Activated T-cell treated with anti-CD3 and anti-CD28 coated beads for 48 hours (primary cell): ENCODE measurements around the gene HUS1B.
A peak's percentile ranks its signal among the peaks of the same experiment; 100 is the strongest.
"Not testable (repeated sequence)": the region's sequence is repeated elsewhere in the genome, so short reads cannot be mapped to it uniquely, and the experiment has no call there.

ENCODE experiments used
- DNase-seq: peaks from one replicate; pipeline ENCODE4 v3.0.0-alpha.2; 2020; ENCODE audit warnings: low read depth

The HUS1B gene

GRCh38 chr6:656460-657252, at the start of gene HUS1B:
HUS1B (minus strand) TSS chr6:657100; CDS start chr6:656944, 156 bp downstream.
- DNase-seq = no peak

DNA sequence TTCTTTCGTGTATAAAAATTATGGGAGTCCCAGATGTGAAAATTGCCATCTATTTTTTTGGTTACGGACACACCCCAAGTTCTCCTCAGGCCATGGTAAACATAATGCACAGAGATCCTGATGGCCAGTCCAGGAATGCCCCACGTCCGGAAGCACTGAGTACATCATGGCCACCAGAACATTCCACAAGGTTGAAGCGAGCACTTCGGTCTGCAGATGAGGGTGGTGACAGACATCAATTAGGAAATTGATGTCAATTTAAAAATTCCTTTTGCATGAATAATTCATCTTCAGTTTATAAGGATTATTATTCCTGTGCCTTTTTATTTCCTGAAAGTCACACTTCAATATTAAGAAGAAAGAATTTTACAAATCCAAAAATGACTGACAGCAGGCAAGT, 49.2 kb upstream of the HUS1B start:
- DNase-seq = no peak

GRCh38 chr6:705047-705446, 48.1 kb upstream of the HUS1B start:
- no peak for DNase-seq

DNA sequence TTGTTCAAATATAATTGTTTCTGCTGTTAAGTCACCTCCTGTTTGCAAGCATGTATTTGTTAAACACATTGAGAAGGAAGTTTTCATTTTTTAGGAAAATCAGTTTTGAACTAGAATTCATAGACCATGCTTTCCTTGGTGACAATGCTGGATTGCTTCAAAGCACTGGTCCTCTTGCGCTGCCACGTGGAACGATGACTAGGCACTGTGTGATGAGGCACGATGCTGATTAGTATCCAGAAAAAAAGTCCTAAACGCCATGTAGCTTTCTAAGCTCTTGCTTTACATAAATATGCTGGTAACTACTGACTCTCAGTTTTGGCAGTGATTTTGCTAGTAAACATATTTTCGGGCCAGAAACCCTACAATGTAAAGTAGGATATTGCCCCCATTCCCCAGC, 47.1 kb upstream of the HUS1B start:
- DNase-seq = no peak

- DNase-seq = no peak
Observed at GRCh38 chr6:703552-703951, 46.7 kb upstream of the HUS1B start.

DNA sequence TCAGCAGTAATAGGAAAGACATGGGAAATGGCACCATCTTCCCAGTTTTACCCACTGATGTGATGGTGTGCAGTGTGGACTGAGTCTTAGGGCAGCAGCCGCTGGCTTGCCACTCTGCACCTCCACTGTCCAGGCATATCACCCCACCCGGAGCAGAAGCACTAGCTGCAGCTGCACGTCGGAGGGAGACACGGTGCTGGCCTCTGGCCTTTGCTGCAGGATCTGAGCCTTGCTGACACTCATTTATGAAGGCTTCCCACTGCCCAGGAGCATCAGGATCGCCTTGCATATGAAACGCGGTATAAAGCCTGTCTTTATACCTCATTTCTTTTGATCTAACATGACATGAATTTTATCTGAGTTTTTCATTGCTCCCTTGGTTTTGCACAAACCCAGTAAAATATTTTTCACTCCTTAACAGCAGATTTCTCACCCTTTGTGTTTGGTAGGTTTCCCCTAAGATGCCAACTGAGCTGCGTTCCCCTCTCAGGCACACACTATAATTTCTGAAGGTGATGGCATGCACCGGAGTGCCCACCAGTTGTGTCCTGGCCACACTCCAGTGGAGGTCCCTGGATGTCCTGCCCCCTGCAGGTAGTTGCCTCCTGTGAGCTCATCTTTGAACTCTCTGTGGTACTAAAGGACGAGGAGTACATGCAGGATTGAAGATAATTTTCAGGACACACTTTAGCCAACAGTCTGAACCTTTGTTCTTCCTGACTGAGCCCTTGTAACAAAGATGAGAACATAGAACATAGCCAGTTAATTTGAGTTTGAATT, 45.0 kb upstream of the HUS1B start:
- DNase-seq = no peak

DNA sequence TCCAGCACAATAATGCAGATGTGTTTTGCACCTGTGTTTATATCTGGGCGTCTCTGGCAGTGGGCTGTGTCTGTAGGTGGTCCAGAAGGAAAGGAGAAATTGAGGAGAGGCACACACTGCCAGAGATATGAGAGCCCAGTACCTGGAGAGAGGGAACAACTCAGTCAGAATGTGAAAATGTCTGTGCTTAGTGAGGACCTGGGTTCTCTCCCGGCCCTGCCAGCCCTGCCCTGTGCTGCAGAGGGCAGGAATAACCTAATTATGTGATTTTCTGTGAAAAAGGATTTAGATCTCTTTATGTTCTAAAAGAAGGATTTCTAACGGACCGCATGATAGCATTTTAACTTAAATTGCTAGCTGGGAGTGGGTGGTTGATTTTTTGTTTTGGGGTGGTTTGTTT, 44.3 kb upstream of the HUS1B start:
- DNase-seq = no peak

DNA sequence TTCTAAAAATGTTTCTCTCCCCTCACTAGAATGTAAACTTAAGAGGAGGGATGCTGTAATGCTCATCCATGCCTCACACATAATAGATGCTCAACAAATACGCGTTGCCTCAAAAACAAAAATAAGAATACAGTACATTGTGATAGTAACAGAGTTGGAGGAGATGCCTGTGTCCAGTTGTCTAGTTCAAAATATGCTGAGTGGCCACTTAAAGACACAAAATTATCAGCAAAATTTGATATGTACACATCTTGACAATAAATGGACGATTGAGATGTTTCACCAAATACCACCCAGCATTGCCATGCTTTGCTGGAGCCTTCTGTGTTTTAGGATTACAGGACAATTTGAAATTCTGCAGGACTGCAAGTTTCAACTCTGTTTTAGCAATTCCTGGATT, 43.6 kb upstream of the HUS1B start:
- no peak for DNase-seq

DNA sequence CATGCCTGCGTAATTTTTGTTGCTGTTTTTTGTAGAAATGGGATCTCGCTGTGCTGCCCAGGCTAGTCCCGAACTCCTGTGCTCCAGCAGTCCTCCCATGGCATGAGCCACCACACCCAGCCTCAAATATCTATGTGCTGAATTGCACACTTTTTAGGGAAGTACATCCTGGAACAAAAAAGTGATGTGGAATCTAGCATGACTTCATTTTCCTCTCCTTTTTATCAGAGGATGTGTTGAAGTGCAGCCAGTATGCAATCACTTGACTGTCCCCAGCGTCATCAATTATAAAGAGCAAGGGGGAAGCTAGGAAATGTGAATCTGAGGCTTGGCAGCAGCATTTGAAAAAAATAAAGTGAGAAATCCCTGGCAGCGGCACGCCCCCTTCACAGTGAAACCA, 42.4 kb upstream of the HUS1B start:
- DNase-seq = no peak

DNA sequence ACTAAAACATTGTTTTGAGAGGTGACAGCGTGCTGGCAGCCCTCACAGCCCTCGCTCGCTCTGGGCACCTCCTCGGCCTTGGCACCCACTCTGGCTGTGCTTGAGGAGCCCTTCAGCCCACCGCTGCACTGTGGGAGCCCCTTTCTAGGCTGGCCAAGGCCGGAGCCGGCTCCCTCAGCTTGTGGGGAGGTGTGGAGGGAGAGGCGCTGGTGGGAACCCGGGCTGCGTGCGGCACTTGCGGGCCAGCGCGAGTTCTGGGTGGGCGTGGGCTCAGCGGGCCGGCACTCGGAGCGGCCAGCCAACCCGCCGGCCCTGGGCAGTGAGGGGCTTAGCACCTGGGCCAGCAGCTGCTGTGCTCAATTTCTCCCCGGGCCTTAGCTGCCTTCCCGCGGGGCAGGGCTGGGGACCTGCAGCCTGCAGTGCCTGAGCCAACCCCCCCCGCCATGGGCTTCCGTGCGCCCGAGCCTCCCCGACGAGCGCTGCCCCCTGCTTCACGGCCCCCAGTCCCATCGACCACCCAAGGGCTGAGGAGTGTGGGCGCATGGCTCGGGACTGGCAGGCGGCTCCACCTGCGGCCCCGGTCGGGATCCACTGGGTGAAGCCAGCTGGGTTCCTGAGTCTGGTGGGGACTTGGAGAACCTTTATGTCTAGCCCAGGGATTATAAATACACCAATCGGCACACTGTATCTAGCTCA, 37.7 kb upstream of the HUS1B start:
- not testable (repeated sequence) for DNase-seq

DNA sequence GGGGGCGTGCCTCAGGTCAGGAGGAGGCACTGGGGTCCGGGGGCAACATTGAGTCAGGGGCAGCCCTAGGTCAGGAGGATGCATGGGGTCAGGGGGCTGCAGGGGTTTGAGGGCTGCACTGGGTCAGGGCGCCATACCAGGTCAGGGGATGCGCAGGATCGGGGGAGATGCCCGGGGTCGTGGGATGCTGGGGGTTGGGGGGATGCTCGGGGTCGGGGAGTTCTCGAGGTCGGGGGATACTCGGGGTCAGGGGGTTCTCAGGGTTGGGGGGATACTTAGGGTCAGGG, 36.8 kb upstream of the HUS1B start:
- DNase-seq = no peak

DNA sequence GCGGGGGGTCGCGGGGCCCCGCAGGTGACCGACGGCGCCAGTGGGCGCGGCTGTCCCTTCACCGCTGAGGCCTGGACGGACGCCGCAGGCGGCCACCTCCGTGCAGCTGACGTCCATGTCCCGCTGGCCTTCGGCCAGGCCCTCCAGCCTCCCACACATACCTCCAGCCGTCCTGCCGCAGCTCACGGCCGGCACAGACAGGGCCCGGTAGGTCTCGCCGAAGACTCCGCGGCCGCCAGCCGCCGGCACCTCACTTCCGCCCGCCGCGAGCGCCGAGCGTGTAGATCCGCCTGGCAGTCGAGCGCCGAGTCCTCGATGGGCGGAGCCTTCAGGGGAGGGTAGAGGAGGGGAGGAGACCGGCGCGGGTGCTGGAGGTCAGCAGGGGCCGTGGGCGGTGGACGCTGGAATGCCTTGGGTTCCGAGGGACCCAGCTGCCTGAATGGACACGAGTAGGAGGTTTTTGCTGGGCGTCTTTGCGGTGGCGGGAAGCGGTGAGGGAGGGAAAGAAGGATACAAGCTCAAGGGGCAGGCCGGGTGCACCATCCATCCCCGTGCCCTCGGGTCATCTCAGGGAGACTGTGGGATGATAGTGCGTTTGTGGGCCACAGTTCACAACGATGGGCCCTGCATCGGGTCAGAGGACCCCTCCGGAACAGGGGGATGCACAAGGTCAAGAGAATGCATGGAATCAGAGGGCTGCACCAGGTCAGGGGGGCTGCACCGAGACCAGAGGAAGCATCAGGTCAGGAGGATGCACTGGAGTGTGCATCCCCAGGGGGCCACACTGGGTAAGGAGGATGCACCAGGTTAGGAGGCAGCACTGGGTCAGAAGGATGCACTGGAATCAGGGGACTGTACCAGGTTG, 36.2 kb upstream of the HUS1B start, which contains the start of gene EXOC2:
TSS of gene EXOC2 (minus strand) at position 282 of the 865 bp plus-strand sequence. CDS start 55,321 bp downstream, outside the sequence.
- DNase-seq = peak; percentile 85

DNA sequence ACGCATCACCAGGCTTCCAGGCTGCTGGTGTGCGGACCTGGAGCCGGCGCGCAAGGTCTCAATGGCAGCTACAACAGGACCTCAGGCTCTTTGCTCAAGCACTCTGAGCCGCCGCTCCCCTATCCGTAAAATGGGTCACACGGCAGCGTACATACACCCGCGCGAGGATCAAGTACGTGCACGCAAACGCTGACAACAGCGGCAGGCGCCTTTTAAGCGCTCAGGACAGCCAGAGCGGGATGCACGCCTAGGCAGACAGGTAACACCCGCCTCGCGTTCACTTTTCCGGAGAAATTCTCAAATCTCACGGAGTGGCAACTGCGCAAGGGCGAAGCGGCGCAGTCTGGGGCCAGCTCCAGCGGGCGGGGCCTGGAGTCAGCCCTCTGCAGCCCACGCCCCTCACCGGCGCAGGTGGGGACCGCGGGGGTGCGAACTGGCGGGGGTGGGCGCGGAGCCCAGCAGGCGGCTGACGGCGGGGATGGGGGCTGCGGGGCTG, 35.5 kb upstream of the HUS1B start:
- DNase-seq = peak; percentile 74

- no peak for DNase-seq
Observed at GRCh38 chr6:689223-689622, 32.3 kb upstream of the HUS1B start.

DNA sequence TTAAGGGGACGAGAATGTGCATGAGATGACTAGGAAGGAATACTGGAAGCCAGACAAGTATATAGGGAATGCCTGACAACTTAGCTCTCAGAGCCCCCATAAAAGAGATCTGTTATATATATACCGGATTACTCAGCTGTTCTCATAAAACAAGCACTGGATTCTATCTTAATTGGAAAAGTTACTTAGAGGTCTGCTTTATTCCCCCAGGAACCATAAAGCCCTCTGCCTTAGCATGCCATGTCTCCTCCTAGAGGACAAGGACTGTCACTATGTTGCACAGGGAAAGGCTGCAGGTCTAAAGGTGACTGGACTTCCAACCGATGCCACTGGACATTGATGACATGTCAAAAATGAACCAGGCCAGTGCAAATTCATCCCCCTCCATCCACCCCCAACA, 29.6 kb upstream of the HUS1B start:
- DNase-seq = no peak

DNA sequence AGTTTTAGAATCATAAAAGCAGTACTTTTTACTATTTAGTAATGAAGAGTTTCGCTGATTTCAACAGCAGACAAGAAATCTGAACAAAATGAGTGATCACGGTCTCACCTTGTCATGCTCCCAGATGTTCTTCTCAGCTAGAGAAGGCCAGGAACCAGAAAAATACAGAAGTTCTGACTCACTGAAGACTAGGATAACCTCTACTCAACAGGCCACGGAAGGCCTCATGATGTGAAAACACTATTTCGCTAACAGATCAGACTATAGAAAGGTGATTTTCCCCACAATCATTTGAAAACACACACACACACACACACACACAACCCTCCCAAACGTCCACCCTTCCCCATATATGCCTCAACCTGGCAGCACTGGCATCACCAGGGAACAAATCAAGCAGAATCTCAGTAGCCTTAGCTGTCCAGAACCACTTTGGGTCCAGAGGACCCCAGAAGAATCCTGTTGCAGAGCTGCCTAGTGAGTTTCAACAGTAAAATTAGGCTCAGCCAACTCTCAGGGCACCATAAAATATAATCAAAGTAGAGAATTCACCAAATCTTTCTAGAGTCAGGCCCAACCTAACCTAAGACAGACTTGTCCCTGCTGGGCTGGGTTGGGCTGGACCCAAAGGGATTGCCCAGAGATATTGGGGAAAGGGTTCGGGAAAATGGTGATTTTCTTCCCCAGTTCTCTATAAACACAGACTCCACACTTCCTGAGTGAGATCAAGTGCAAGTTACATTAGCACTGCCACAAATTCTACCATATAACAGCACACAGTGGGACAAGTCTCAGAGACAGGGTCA, 28.1 kb upstream of the HUS1B start:
- no peak for DNase-seq

- no peak for DNase-seq
Observed at GRCh38 chr6:683742-684440, 27.0 kb upstream of the HUS1B start.

- no peak for DNase-seq
Observed at GRCh38 chr6:680666-681340, 23.9 kb upstream of the HUS1B start.

DNA sequence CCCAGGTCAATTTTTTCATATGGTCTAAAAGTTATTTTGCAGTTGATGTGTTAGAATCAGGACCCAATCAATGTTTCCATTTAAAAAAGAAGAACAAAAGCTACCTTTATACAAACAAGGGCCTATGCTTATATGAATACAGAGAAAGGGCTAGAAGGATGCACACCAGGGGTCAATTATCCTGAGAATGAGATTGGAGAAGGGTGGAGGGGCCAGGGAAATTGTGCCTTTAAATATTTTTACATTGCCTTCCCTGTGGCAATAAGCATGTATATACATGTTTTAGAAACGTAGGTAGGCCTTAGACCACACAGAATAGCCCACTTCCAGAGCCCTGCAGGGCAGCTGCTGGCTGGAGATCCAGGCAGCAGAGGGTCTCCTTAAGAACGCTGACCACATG, 23.4 kb upstream of the HUS1B start:
- no peak for DNase-seq

- no peak for DNase-seq
Observed at GRCh38 chr6:679282-679681, 22.4 kb upstream of the HUS1B start.
